ENCODE results near the gene TH. TPM values are rescaled to one million over a fixed set of nuclear protein-coding genes. Genes with fewer than 3 reads are reported as not detected.

TH gene
- total and polyA plus RNA-seq, 2 of the 4 experiments (the other 2 are of a cell fraction): 0.10 TPM; not detected in 1

GRCh38 chr11:2143799-2144543 lies 27.6 kb downstream of the TH start:
- no peak for ATAC-seq (ENCODE audit: low read depth)
- H3K4me2 ChIP-seq (ENCODE audit: low read depth, low read length): no peak overlapping the region
- peaks cover 2% of the 10 kb centered on the region for H3K4me1 ChIP-seq (ENCODE audit: control insufficient read depth, insufficient read depth, low read length)
- H3K27me3 ChIP-seq (ENCODE audit: control insufficient read depth, insufficient read depth, low read length): peaks cover 94% of the 10 kb centered on the region
- H3K79me1 ChIP-seq (ENCODE audit: low read depth in 1 of 2, low read length in 2 of 2): no peaks in the 10 kb centered on the region
- dilution Hi-C loops (cut with HindIII; ENCODE audit: low sequenced_read_pairs, unreplicated experiment) (no loop called here), intact Hi-C loops (cut with micrococcal nuclease) (no loop called here), in situ Hi-C loops (cut with MboI; ENCODE audit: low sequenced_read_pairs) (no loop called here)
- no peak overlapping the region for H2AK5ac ChIP-seq (ENCODE audit: low read depth, low read length)
- H4K8ac ChIP-seq (ENCODE audit: low read depth in 2 of 2, low read length in 2 of 2): no peak overlapping the region
- no peak overlapping the region for H3K4me3 ChIP-seq (ENCODE audit: insufficient read depth, low read depth, low read length)
- H3K4ac ChIP-seq (ENCODE audit: low read depth, low read length): no peak overlapping the region
- H2BK120ac ChIP-seq (ENCODE audit: low read depth, low read length): no peak overlapping the region
- H2BK5ac ChIP-seq (ENCODE audit: low read depth, low read length, poor library complexity, severe bottlenecking): no peak overlapping the region
- peaks cover 14% of the 10 kb centered on the region; the same call in 1 of the 2 replicates for H4K20me1 ChIP-seq (ENCODE audit: insufficient read depth, low read length)
- ChIA-PET POLR2A (ENCODE audit: unreplicated experiment) (no interaction called here), CTCF (interaction anchor here (0.6 to 3.2 kb wide), 5 partner anchors 7 to 449 kb away, joined by 3 to 14 read pairs (median 4); no protein-coding TSS in a partner anchor)
- no peak overlapping the region for H3K27ac ChIP-seq (ENCODE audit: insufficient read depth, low read length)
- no peak overlapping the region for H3K14ac ChIP-seq (replicated peaks; ENCODE audit: low read depth, low read length)
- no peak overlapping the region for H3K9ac ChIP-seq (ENCODE audit: low read depth, low read length)
- no TSS peak for BruUV-seq (replicated peaks)
- H3K9me3 ChIP-seq (ENCODE audit: control insufficient read depth, insufficient read depth, low read length): no peaks in the 10 kb centered on the region
- H2AK9ac ChIP-seq (replicated peaks; ENCODE audit: low read depth, low read length, poor library complexity): no peak overlapping the region
- H3K18ac ChIP-seq (ENCODE audit: low read depth, low read length): no peak overlapping the region
- H4K5ac ChIP-seq (ENCODE audit: low read depth, low read length): no peak overlapping the region
- WGBS, 2 experiments (ENCODE audit: extremely low coverage in 2 of 2, insufficient read length in 1 of 2): 1% methylated on average over 17 of the region's 72 CpGs; no CpG with 5 or more reads in 1 of the 2 experiments
- no peaks in the 10 kb centered on the region for H3K36me3 ChIP-seq (ENCODE audit: control insufficient read depth, insufficient read depth, low read length)
- no peak overlapping the region for H2AFZ ChIP-seq (replicated peaks; ENCODE audit: low read length, poor library complexity)
- no peak overlapping the region for H2BK20ac ChIP-seq (ENCODE audit: low read depth, low read length)
- no peak overlapping the region for H3K23ac ChIP-seq (ENCODE audit: low read depth, low read length)
- H4K91ac ChIP-seq (ENCODE audit: insufficient read depth, low read depth, low read length): no peak overlapping the region
- no peaks in the 10 kb centered on the region for H3K9me1 ChIP-seq (ENCODE audit: insufficient read depth, low read length)
- no peak for DNase-seq
- H2BK15ac ChIP-seq (ENCODE audit: low read depth, low read length): no peak overlapping the region
- H3K56ac ChIP-seq (ENCODE audit: extremely low read depth, insufficient read depth, low read length): no peak overlapping the region
- TF ChIP-seq CTCF (conservative IDR thresholded peaks at IDR 0.05; ENCODE audit: low read depth, low read length) (0 out of 2 replicates have a peak, but pooled peaks have one; percentile 1), NFE2L2 (IDR thresholded peaks at IDR 0.05; ENCODE audit: low read depth, low read length) (no peak), CEBPB (IDR thresholded peaks at IDR 0.05; ENCODE audit: low read depth, low read length) (no peak), RFX5 (IDR thresholded peaks at IDR 0.05; ENCODE audit: low read depth, low read length) (no peak), RAD21 (IDR thresholded peaks at IDR 0.05; ENCODE audit: low read length) (no peak), BHLHE40 (IDR thresholded peaks at IDR 0.05; ENCODE audit: low read depth, low read length) (no peak), USF2 (IDR thresholded peaks at IDR 0.05; ENCODE audit: low read depth, low read length) (no peak), CHD1 (IDR thresholded peaks at IDR 0.05; ENCODE audit: low read depth, low read length) (no peak), RCOR1 (IDR thresholded peaks at IDR 0.05; ENCODE audit: insufficient replicate concordance, low read length) (no peak)
